Transverse colon (tissue), 4 donors: ENCODE measurements around the gene MCM3AP. TPM values are rescaled to one million over a fixed set of nuclear protein-coding genes. Genes with fewer than 3 reads are reported as not detected.

ENCODE experiments used
- DNase-seq: peaks from one replicate; pipeline ENCODE4 v3.0.0-alpha.2; 2019
- H3K27ac ChIP-seq, 4 donors: fragments of 200-600 bp; sonication (generic); 2 replicates each; pipeline ENCODE4 v1.5.1; 2016 to 2018; ENCODE audit warnings: inconsistent platforms in 4 of 4
- H3K27me3 ChIP-seq: fragments of 200-600 bp; sonication (generic); 2 replicates; pipeline ENCODE4 v1.5.1; 2017; ENCODE audit warnings: inconsistent platforms
- H3K36me3 ChIP-seq, 4 donors: fragments of 200-600 bp; sonication (generic); 2 replicates each; pipeline ENCODE4 v1.5.1; 2017 to 2019; ENCODE audit warnings: inconsistent platforms in 4 of 4
- H3K4me1 ChIP-seq, 4 donors: fragments of 200-600 bp; sonication (generic); 2 replicates each; pipeline ENCODE4 v1.5.1; 2017 to 2020; ENCODE audit warnings: inconsistent platforms in 4 of 4
- H3K4me3 ChIP-seq, 4 donors: fragments of 200-600 bp; sonication (generic); 1 replicate in 1 of 4; 2 replicates in 3 of 4; pipeline versions ENCODE4 v1.5.1 to v1.6.1; 2017 to 2019; ENCODE audit warnings: inconsistent platforms in 4 of 4
- H3K9me3 ChIP-seq, 2 donors: fragments of 200-600 bp; sonication (generic); 2 replicates each; pipeline ENCODE4 v1.5.1; 2017 to 2019; ENCODE audit warnings: inconsistent platforms in 2 of 2
- EP300 ChIP-seq: sonication (generic); formaldehyde crosslinking; IDR thresholded peaks from one replicate; pipeline ENCODE4 v1.6.1; 2017; ENCODE audit warnings: antibody characterized with exemption, low read depth
- POLR2A ChIP-seq: fragments of 450-650 bp; IDR thresholded peaks from one replicate; pipeline ENCODE4 v1.6.1; 2016; ENCODE audit warnings: antibody characterized with exemption, mild to moderate bottlenecking, moderate library complexity
- POLR2AphosphoS5 ChIP-seq, 3 donors: sonication (generic); formaldehyde crosslinking; IDR thresholded peaks; one replicate each; pipeline ENCODE4 v1.6.1; 2016; ENCODE audit warnings: antibody characterized with exemption in 3 of 3
- WGBS, 2 donors: methylation state at CpG; one replicate each; pipeline ENCODE4 v1.1.5; 2018; ENCODE audit warnings: low coverage in 1 of 2; 5-methylcytosine and 5-hydroxymethylcytosine counted together
- in situ Hi-C, 4 donors: fragments of 200-750 bp; cut with MboI; loops; one replicate each; pipeline versions ENCODE4 v1.15.0 to v1.15.1; 2017; ENCODE audit warnings: low sequenced_read_pairs in 3 of 4, low pct_ligation_motif_present in 1 of 4, low pct_unique_long_range_greater_than_20kb in 1 of 4
- intact Hi-C: fragments of 100-400 bp; cut with DNase I; formaldehyde crosslinking; loops from one replicate; pipeline ENCODE4 v1.15.1; 2023; ENCODE audit warnings: low total_unique reads
- total RNA-seq, 4 donors: library from RNA; depleted of rRNA; stranded (reverse); fragments of >200 nt; gene quantifications; one replicate each; pipeline ENCODE4 v1.1.0, GENCODE V29; 2016
- TF ChIP-seq, protein P1 (sequence below), 5 experiments: fragments of 200-600 bp in 3 of 5; fragments of 450-650 bp in 2 of 5; sonication (generic) in 3 of 5; IDR thresholded peaks; 1 replicate in 2 of 5; 2 replicates in 3 of 5; pipeline ENCODE4 v1.5.1; 2016 to 2017; ENCODE audit warnings: antibody characterized with exemption in 5 of 5, inconsistent platforms in 3 of 5, mild to moderate bottlenecking in 2 of 5, moderate library complexity in 1 of 5

MCM3AP gene
- total RNA-seq, 4 donors from 2014 or later: 87.4 to 348 (median 108) TPM

DNA sequence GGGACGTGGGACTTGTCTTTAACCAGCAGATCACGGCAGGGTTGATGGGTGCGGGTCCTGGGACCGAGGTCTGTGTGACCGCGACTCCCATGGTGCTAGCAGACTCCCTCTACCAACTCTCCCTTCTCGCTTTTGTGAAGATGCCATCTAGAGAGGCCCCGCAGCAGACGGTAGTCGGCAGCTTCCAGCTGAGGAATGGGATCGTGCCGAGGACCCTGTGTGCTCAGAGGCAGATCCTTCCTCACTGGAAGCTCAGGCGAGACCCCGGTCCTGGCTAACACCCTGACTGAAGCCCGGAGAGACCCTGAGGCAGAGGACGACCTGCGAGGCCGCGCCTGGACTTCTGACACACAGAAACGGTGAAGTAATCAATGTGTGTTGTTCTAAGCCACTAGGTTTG lies 88.7 kb downstream of the MCM3AP start:
- no peaks in the 10 kb centered on the region for H3K9me3 ChIP-seq
- peaks cover 0 to 26% (median 11%) of the 10 kb centered on the region in 4 donors for H3K36me3 ChIP-seq
- no peak overlapping the region for H3K4me3 ChIP-seq
- intact Hi-C loops: no loop called here
- TF ChIP-seq POLR2A (no peak), EP300 (no peak), POLR2AphosphoS5 (IDR thresholded peaks at IDR 0.05) (no peak)
- TF ChIP-seq, protein P1, sequence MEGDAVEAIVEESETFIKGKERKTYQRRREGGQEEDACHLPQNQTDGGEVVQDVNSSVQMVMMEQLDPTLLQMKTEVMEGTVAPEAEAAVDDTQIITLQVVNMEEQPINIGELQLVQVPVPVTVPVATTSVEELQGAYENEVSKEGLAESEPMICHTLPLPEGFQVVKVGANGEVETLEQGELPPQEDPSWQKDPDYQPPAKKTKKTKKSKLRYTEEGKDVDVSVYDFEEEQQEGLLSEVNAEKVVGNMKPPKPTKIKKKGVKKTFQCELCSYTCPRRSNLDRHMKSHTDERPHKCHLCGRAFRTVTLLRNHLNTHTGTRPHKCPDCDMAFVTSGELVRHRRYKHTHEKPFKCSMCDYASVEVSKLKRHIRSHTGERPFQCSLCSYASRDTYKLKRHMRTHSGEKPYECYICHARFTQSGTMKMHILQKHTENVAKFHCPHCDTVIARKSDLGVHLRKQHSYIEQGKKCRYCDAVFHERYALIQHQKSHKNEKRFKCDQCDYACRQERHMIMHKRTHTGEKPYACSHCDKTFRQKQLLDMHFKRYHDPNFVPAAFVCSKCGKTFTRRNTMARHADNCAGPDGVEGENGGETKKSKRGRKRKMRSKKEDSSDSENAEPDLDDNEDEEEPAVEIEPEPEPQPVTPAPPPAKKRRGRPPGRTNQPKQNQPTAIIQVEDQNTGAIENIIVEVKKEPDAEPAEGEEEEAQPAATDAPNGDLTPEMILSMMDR (IDR thresholded peaks at IDR 0.05): no peak
- no peak for DNase-seq
- no peaks in the 10 kb centered on the region for H3K27me3 ChIP-seq
- in situ Hi-C loops: no loop called here
- H3K4me1 ChIP-seq: no peaks in the 10 kb centered on the region
- 89 to 90% methylated on average over 4 to 20 of the region's 20 CpGs for WGBS, 2 donors
- H3K27ac ChIP-seq: no peak overlapping the region

DNA sequence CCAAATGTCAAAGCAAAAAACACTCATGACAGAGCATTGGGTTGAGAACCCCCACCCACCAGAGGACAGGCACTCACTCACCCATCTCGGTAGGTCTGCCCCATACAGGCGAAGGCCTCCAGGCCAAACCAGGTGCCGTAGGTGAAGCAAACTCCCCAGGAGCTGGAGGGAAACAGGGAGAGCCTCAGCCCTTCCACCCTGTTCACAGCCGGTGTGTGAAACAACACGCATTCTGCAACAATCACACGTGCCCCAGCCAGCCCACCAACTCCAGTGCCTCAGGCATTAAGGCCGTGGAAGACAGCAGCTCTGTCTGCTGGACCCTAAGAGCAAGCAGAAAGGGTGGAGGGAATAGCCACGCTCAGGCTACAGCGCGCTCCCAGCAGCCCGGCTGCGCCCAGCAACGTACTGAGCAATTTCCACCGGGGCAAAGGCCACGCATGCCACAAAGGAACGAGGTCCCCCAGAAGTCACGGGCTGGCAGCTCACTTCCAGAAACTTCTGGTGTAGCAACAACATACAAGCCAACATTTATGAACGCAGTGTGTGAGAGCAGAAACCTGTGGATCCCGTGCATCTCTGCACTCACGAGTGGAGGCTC lies 89.7 kb downstream of the MCM3AP start:
- peaks cover 0 to 26% (median 11%) of the 10 kb centered on the region in 4 donors for H3K36me3 ChIP-seq
- no peaks in the 10 kb centered on the region for H3K9me3 ChIP-seq
- no peaks in the 10 kb centered on the region for H3K4me1 ChIP-seq
- in situ Hi-C loops: no loop called here
- DNase-seq: no peak
- TF ChIP-seq, protein P1 (IDR thresholded peaks at IDR 0.05): no peak
- TF ChIP-seq POLR2A (no peak), EP300 (no peak), POLR2AphosphoS5 (IDR thresholded peaks at IDR 0.05) (no peak)
- intact Hi-C loops: no loop called here
- H3K27ac ChIP-seq: no peak overlapping the region
- no peaks in the 10 kb centered on the region for H3K27me3 ChIP-seq
- 91% methylated on average over 19 of the region's 20 CpGs; no CpG with 5 or more reads in 1 of the 2 donors for WGBS, 2 donors
- H3K4me3 ChIP-seq: no peak overlapping the region

DNA sequence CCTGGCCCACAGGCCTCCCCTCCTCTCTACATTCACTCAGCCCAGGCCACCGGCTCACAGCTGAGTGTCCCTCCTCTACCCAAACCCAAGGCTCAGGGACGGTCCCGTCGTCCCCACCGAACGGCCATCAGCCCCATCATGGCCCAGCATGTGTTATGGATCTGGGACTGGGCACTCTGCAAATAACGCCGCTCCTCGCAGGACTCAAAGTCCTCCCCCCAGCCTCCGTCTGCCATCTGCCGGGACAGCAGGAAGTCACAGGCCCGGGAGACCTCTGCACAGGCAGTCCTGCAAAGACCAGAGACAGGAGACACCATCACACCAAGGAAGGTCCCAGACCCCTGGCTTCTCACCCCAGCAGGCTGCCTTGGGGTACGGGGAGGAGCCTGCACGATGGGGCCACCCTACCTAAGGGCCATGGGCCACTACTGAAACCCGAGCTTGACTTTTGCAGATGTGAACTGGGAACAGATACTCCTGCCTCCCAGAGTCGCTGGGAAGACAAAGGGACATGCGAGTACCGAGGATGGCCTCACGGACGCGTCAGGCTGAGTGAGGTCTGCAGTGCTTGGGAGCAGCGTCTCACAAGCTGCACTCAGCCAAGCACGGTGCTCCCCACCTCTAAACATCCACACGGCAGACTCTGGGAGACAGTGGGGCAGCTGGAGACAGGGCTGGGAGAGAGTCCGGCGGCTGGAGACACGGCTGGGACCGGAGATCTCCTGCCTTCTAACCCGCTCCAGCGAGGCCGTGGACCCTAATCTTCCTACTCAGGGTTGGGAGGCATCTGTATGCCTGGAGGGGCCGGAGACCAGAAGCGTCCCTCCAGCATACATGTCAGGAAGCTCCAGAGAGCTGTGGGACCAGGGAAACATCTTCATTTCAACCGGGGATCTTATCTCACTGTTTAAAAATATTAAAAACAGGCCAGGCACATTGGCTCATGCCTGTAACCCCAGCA lies 90.8 kb downstream of the MCM3AP start:
- Histone ChIP-seq H3K36me3 (peaks cover 0 to 21% (median 7%) of the 10 kb centered on the region in 4 donors), H3K4me3 (no peak overlapping the region), H3K27me3 (no peaks in the 10 kb centered on the region), H3K9me3 (no peaks in the 10 kb centered on the region), H3K4me1 (no peaks in the 10 kb centered on the region), H3K27ac (no peak overlapping the region)
- DNase-seq: no peak
- in situ Hi-C loops (no loop called here), intact Hi-C loops (no loop called here)
- WGBS, 2 donors: 95% methylated on average over 26 of the region's 34 CpGs; no CpG with 5 or more reads in 1 of the 2 donors
- TF ChIP-seq POLR2A (no peak), POLR2AphosphoS5 (IDR thresholded peaks at IDR 0.05) (no peak), EP300 (no peak)
- TF ChIP-seq, protein P1 (IDR thresholded peaks at IDR 0.05): no peak

DNA sequence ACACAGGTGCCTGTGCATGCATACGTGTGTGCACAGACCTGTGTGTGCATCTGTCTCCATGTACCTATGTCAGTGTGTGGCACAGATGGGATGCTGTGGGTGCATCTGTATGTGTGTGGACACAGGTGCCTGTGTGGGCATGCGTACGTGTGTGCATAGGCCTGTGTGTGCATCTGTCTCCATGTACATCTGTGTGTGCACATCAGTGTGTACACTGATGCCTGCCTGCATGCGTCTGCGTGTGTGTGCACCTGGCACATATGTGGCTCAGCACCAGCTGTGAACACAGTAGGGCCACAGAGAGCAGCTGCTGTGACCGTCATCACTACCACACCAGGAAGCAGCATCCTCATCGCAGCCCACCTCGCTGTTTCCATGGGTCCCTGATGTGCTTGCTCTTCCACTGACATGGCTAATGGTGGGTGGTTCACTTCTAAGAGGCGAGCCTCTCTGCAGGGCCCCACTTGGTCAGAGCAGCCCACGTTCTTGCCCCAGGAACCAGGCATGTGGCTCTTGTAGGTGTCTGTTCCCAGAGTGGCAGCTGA lies 91.5 kb downstream of the MCM3AP start:
- DNase-seq: no peak
- in situ Hi-C loops: no loop called here
- no peak overlapping the region for H3K27ac ChIP-seq
- H3K4me3 ChIP-seq: no peak overlapping the region
- intact Hi-C loops: no loop called here
- H3K9me3 ChIP-seq: no peaks in the 10 kb centered on the region
- WGBS, 2 donors: 93 to 100% methylated on average over 1 to 10 of the region's 10 CpGs
- TF ChIP-seq, protein P1 (IDR thresholded peaks at IDR 0.05): no peak
- TF ChIP-seq POLR2AphosphoS5 (IDR thresholded peaks at IDR 0.05) (no peak), EP300 (no peak), POLR2A (no peak)
- peaks cover 0 to 4% (median under 1%) of the 10 kb centered on the region in 4 donors for H3K4me1 ChIP-seq
- H3K36me3 ChIP-seq: peaks cover 0 to 21% (median 4%) of the 10 kb centered on the region in 4 donors
- H3K27me3 ChIP-seq: no peaks in the 10 kb centered on the region
